PC-3 (cell line): ENCODE results near the gene ATP6V1G2. TPM values are rescaled to one million over a fixed set of nuclear protein-coding genes. Genes with fewer than 3 reads are reported as not detected.

ENCODE experiments used
- ATAC-seq: fragments of 200-7000 bp; cut with Tn5 transposase; 2 replicates; pipeline ENCODE4 v1.9.1; 2020; ENCODE audit warnings: mild to moderate bottlenecking, moderate library complexity
- BruUV-seq: library from RNA; stranded (reverse); fragments of 400-500 nt; replicated peaks from 2 replicates; lab custom pipeline; 2021; lab: Mats Ljungman, UMichigan
- CTCF ChIA-PET: fragments of 300-600 bp; sonication (Branson Sonifier 250); formaldehyde crosslinking; loops from one replicate; lab custom pipeline; 2022; ENCODE audit warnings: antibody characterized with exemption; lab: Charles Lee
- POLR2A ChIA-PET: fragments of 300-600 bp; sonication (Branson Sonifier 250); formaldehyde crosslinking; loops from one replicate; lab custom pipeline; 2022; ENCODE audit warnings: antibody characterized with exemption; ENCODE audit not compliant: unreplicated experiment; lab: Charles Lee
- DNase-seq: peaks from one replicate; pipeline ENCODE4 v3.0.0-alpha.2; 2015
- H2AFZ ChIP-seq: fragments of 300-600 bp; sonication (generic); 2 replicates; pipeline ENCODE4 v1.6.0; 2016; ENCODE audit warnings: antibody characterized with exemption, low read length
- H3F3A ChIP-seq: fragments of 300-600 bp; sonication (generic); one replicate; pipeline ENCODE4 v1.6.0; 2017; ENCODE audit warnings: antibody characterized with exemption, low read length, control low read depth, mild to moderate bottlenecking; ENCODE audit not compliant: unreplicated experiment
- H3K27ac ChIP-seq: fragments of 300-600 bp; sonication (generic); 2 replicates; pipeline ENCODE4 v1.5.1; 2016; ENCODE audit warnings: mild to moderate bottlenecking, low read length
- H3K27me3 ChIP-seq: fragments of 300-600 bp; sonication (generic); 2 replicates; pipeline ENCODE4 v1.6.1; 2016; ENCODE audit warnings: low read length, mixed read lengths
- H3K36me3 ChIP-seq: fragments of 300-600 bp; sonication (generic); 2 replicates; pipeline ENCODE4 v1.6.1; 2016; ENCODE audit warnings: low read depth, mixed run types, low read length, mixed read lengths
- H3K4me1 ChIP-seq: fragments of 300-600 bp; sonication (generic); 2 replicates; pipeline ENCODE4 v1.5.1; 2016; ENCODE audit warnings: low read length; ENCODE audit not compliant: insufficient read depth
- H3K4me2 ChIP-seq: fragments of 300-600 bp; sonication (generic); 2 replicates; pipeline ENCODE4 v1.6.0; 2016; ENCODE audit warnings: low read length
- H3K4me3 ChIP-seq: fragments of 300-600 bp; sonication (generic); 2 replicates; pipeline ENCODE4 v1.5.1; 2016; ENCODE audit warnings: mild to moderate bottlenecking, low read length, mixed read lengths
- H3K79me2 ChIP-seq: fragments of 300-600 bp; sonication (generic); 2 replicates; pipeline ENCODE4 v1.6.1; 2017; ENCODE audit warnings: low read length, mixed read lengths
- H3K9ac ChIP-seq: fragments of 300-600 bp; sonication (generic); 2 replicates; pipeline ENCODE4 v1.6.0; 2016; ENCODE audit warnings: mild to moderate bottlenecking, low read length
- H3K9me2 ChIP-seq: fragments of 300-600 bp; sonication (generic); replicated peaks from 2 replicates; pipeline ENCODE4 v1.6.1; 2016; ENCODE audit warnings: mixed run types, low read length, mixed read lengths
- H3K9me3 ChIP-seq: fragments of 300-600 bp; sonication (generic); 2 replicates; pipeline ENCODE4 v1.6.1; 2016; ENCODE audit warnings: low read length, mixed read lengths
- H4K20me1 ChIP-seq: fragments of 300-600 bp; sonication (generic); 2 replicates; pipeline ENCODE4 v1.6.1; 2016; ENCODE audit warnings: low read length, mixed read lengths
- EZH2 ChIP-seq: fragments of 300-600 bp; sonication (generic); IDR thresholded peaks from one replicate; pipeline ENCODE4 v1.6.1; 2017; ENCODE audit warnings: antibody characterized with exemption, mild to moderate bottlenecking, low read length; ENCODE audit not compliant: unreplicated experiment
- EZH2phosphoT487 ChIP-seq: fragments of 300-600 bp; sonication (generic); IDR thresholded peaks from 2 replicates; pipeline ENCODE4 v1.6.1; 2018; ENCODE audit warnings: mild to moderate bottlenecking, antibody characterized with exemption, low read length, borderline replicate concordance
- intact Hi-C: fragments of 100-400 bp; cut with micrococcal nuclease; formaldehyde crosslinking; loops from 2 replicates; pipeline ENCODE4 v1.9.0; 2023
- total RNA-seq: library from RNA; depleted of rRNA; stranded (reverse); fragments of >200 nt; gene quantifications from 2 replicates; pipeline ENCODE4 v1.2.3, GENCODE V29; 2014
- TF ChIP-seq, protein P1 (sequence below): fragments of 300-600 bp; sonication (generic); conservative IDR thresholded peaks from 2 replicates; pipeline ENCODE4 v1.5.1; 2017; ENCODE audit warnings: antibody characterized with exemption, low read depth, mild to moderate bottlenecking, low read length

ATP6V1G2 gene
- total RNA-seq, 1 experiment from 2014 or later = 1.2 TPM

DNA sequence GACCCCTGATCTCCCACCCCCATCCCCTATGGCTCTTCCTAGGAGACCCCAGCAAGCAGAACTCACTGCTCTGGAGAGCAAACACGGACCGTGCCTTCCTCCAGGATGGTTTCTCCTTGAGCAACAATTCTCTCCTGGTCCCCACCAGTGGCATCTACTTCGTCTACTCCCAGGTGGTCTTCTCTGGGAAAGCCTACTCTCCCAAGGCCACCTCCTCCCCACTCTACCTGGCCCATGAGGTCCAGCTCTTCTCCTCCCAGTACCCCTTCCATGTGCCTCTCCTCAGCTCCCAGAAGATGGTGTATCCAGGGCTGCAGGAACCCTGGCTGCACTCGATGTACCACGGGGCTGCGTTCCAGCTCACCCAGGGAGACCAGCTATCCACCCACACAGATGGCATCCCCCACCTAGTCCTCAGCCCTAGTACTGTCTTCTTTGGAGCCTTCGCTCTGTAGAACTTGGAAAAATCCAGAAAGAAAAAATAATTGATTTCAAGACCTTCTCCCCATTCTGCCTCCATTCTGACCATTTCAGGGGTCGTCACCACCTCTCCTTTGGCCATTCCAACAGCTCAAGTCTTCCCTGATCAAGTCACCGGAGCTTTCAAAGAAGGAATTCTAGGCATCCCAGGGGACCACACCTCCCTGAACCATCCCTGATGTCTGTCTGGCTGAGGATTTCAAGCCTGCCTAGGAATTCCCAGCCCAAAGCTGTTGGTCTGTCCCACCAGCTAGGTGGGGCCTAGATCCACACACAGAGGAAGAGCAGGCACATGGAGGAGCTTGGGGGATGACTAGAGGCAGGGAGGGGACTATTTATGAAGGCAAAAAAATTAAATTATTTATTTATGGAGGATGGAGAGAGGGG lies 27.1 kb upstream of the ATP6V1G2 start:
- H3K9ac ChIP-seq = no peak overlapping the region
- 0 out of 2 replicates have a peak, but pooled peaks cover 5% of the 10 kb centered on the region for H3K4me1 ChIP-seq
- no peak overlapping the region for H3K4me2 ChIP-seq
- H3K4me3 ChIP-seq = no peak overlapping the region
- no peak overlapping the region for H3K27ac ChIP-seq
- H3K9me2 ChIP-seq = no peaks in the 10 kb centered on the region
- ChIA-PET POLR2A (no interaction called here), CTCF (no interaction called here)
- H3K9me3 ChIP-seq = no peaks in the 10 kb centered on the region
- H3F3A ChIP-seq = no peaks in the 10 kb centered on the region
- no peaks in the 10 kb centered on the region for H4K20me1 ChIP-seq
- intact Hi-C loops = no loop called here
- no peaks in the 10 kb centered on the region for H3K36me3 ChIP-seq
- DNase-seq (no peak), ATAC-seq (no peak)
- H3K79me2 ChIP-seq = no peaks in the 10 kb centered on the region
- BruUV-seq = no TSS peak
- TF ChIP-seq EZH2phosphoT487 = no peak
- TF ChIP-seq, protein P1, sequence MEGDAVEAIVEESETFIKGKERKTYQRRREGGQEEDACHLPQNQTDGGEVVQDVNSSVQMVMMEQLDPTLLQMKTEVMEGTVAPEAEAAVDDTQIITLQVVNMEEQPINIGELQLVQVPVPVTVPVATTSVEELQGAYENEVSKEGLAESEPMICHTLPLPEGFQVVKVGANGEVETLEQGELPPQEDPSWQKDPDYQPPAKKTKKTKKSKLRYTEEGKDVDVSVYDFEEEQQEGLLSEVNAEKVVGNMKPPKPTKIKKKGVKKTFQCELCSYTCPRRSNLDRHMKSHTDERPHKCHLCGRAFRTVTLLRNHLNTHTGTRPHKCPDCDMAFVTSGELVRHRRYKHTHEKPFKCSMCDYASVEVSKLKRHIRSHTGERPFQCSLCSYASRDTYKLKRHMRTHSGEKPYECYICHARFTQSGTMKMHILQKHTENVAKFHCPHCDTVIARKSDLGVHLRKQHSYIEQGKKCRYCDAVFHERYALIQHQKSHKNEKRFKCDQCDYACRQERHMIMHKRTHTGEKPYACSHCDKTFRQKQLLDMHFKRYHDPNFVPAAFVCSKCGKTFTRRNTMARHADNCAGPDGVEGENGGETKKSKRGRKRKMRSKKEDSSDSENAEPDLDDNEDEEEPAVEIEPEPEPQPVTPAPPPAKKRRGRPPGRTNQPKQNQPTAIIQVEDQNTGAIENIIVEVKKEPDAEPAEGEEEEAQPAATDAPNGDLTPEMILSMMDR = no peak
- no peaks in the 10 kb centered on the region for H3K27me3 ChIP-seq
- no peak overlapping the region for H2AFZ ChIP-seq

DNA sequence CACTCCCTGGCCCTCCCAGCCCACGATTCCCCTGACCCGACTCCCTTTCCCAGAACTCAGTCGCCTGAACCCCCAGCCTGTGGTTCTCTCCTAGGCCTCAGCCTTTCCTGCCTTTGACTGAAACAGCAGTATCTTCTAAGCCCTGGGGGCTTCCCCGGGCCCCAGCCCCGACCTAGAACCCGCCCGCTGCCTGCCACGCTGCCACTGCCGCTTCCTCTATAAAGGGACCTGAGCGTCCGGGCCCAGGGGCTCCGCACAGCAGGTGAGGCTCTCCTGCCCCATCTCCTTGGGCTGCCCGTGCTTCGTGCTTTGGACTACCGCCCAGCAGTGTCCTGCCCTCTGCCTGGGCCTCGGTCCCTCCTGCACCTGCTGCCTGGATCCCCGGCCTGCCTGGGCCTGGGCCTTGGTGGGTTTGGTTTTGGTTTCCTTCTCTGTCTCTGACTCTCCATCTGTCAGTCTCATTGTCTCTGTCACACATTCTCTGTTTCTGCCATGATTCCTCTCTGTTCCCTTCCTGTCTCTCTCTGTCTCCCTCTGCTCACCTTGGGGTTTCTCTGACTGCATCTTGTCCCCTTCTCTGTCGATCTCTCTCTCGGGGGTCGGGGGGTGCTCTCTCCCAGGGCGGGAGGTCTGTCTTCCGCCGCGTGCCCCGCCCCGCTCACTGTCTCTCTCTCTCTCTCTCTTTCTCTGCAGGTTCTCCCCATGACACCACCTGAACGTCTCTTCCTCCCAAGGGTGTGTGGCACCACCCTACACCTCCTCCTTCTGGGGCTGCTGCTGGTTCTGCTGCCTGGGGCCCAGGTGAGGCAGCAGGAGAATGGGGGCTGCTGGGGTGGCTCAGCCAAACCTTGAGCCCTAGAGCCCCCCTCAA lies 25.9 kb upstream of the ATP6V1G2 start, which contains the start of gene LTA:
Gene LTA, plus strand, starts transcription at position 249 of the 871 bp plus-strand sequence. Its CDS starts 454 bp downstream, at position 703.
- TF ChIP-seq, protein P1 = no peak
- TF ChIP-seq EZH2phosphoT487 (no peak), EZH2 (no peak)
- Histone ChIP-seq H3K9me2 (no peaks in the 10 kb centered on the region), H3K4me1 (no peaks in the 10 kb centered on the region), H3K79me2 (no peaks in the 10 kb centered on the region), H3K27me3 (no peaks in the 10 kb centered on the region), H4K20me1 (no peaks in the 10 kb centered on the region), H3K27ac (no peak within 1 kb of the TSS), H3K36me3 (no peaks in the 10 kb centered on the region), H3K4me2 (no peak within 1 kb of the TSS), H3F3A (no peaks in the 10 kb centered on the region), H3K9ac (no peak within 1 kb of the TSS), H2AFZ (no peak within 1 kb of the TSS), H3K4me3 (no peak within 1 kb of the TSS), H3K9me3 (no peaks in the 10 kb centered on the region)
- intact Hi-C loops = no loop called here
- DNase-seq (no peak), ATAC-seq (no peak)
- BruUV-seq = no TSS peak
- CTCF ChIA-PET = no interaction called here
- POLR2A ChIA-PET = no interaction called here
